ENCODE results near the gene FKBP8. TPM values are rescaled to one million over a fixed set of nuclear protein-coding genes. Genes with fewer than 3 reads are reported as not detected.

FKBP8 gene
- total RNA-seq, 2 experiments from 2014 or later: 232 to 236 TPM

GRCh38 chr19:18507021-18507726, 36.2 kb downstream of the FKBP8 start:
- Mint-ChIP-seq H3K4me1 (ENCODE audit: low read depth) (peaks cover 76% of the 10 kb centered on the region), H3K27ac (peak overlapping the region; percentile 83), H3K36me3 (no peaks in the 10 kb centered on the region), H3K9me3 (no peaks in the 10 kb centered on the region), H3K27me3 (no peaks in the 10 kb centered on the region), H3K4me3 (no peak overlapping the region)
- peak; percentile 49 for DNase-seq
- intact Hi-C loops (cut with micrococcal nuclease): loop anchor here (2.0 kb wide), 1 partner anchor 14 kb away; no protein-coding TSS in a partner anchor
- ChIA-PET POLR2A (interaction anchor here (0.8 to 2.7 kb wide), 6 partner anchors 8 to 82 kb away, joined by 3 to 10 read pairs (median 4); partner anchors contain the start of gene REX1BD), CTCF (interaction anchor here (0.7 to 11.1 kb wide), 8 partner anchors 10 to 56 kb away, joined by 3 to 91 read pairs (median 6); partner anchors contain the start of gene ELL)

GRCh38 chr19:18506101-18506930, 37.1 kb downstream of the FKBP8 start:
- H3K4me3 Mint-ChIP-seq: no peak overlapping the region
- no peaks in the 10 kb centered on the region for H3K9me3 Mint-ChIP-seq
- peak; percentile 34 for DNase-seq
- ChIA-PET POLR2A (interaction anchor here (0.8 to 2.7 kb wide), 6 partner anchors 9 to 83 kb away, joined by 3 to 10 read pairs (median 4); partner anchors contain the start of gene REX1BD), CTCF (interaction anchor here (1.1 to 11.1 kb wide), 10 partner anchors 10 to 393 kb away, joined by 3 to 91 read pairs (median 6); partner anchors contain the start of genes ELL and UBA52)
- no peaks in the 10 kb centered on the region for H3K36me3 Mint-ChIP-seq
- H3K4me1 Mint-ChIP-seq (ENCODE audit: low read depth): peaks cover 79% of the 10 kb centered on the region
- no peaks in the 10 kb centered on the region for H3K27me3 Mint-ChIP-seq
- intact Hi-C loops (cut with micrococcal nuclease): loop anchor here (2.0 kb wide), 1 partner anchor 14 kb away; no protein-coding TSS in a partner anchor
- H3K27ac Mint-ChIP-seq: peak overlapping the region; percentile 83

GRCh38 chr19:18504886-18505610, 38.3 kb downstream of the FKBP8 start:
- POLR2A ChIA-PET: interaction anchor here (1.2 to 2.7 kb wide), 4 partner anchors 8 to 35 kb away, joined by 3 to 12 read pairs (median 7); partner anchors contain the start of gene ELL
- CTCF ChIA-PET: interaction anchor here (0.6 to 11.1 kb wide), 10 partner anchors 9 to 762 kb away, joined by 3 to 91 read pairs (median 6); partner anchors contain the start of genes ELL and UBA52
- intact Hi-C loops (cut with micrococcal nuclease): no loop called here
- DNase-seq: peak; percentile 68
- Mint-ChIP-seq H3K36me3 (no peaks in the 10 kb centered on the region), H3K4me3 (no peak overlapping the region), H3K4me1 (ENCODE audit: low read depth) (peaks cover 86% of the 10 kb centered on the region), H3K27me3 (no peaks in the 10 kb centered on the region), H3K9me3 (no peaks in the 10 kb centered on the region), H3K27ac (peak overlapping the region; percentile 83)

- Mint-ChIP-seq H3K27ac (peak overlapping the region; percentile 83), H3K4me1 (ENCODE audit: low read depth) (peaks cover 87% of the 10 kb centered on the region), H3K4me3 (no peak overlapping the region), H3K27me3 (no peaks in the 10 kb centered on the region), H3K9me3 (no peaks in the 10 kb centered on the region), H3K36me3 (no peaks in the 10 kb centered on the region)
- no peak for DNase-seq
- intact Hi-C loops (cut with micrococcal nuclease): no loop called here
- ChIA-PET CTCF (interaction anchor here (0.8 to 11.1 kb wide), 7 partner anchors 8 to 85 kb away, joined by 3 to 91 read pairs (median 6); partner anchors contain the start of gene ELL), POLR2A (interaction anchor here (1.2 to 2.7 kb wide), 3 partner anchors 8 to 16 kb away, joined by 3 to 12 read pairs (median 10); partner anchors contain the start of gene ELL)
Measured at GRCh38 chr19:18503971-18504885, 39.1 kb downstream of the FKBP8 start.

GRCh38 chr19:18503337-18503970, 39.9 kb downstream of the FKBP8 start:
- peak overlapping the region; percentile 43 for H3K27ac Mint-ChIP-seq
- intact Hi-C loops (cut with micrococcal nuclease): no loop called here
- H3K4me3 Mint-ChIP-seq: no peak overlapping the region
- CTCF ChIA-PET: interaction anchor here (1.4 to 11.1 kb wide), 4 partner anchors 17 to 86 kb away, joined by 4 to 91 read pairs (median 5); partner anchors contain the start of gene ELL
- H3K9me3 Mint-ChIP-seq: no peaks in the 10 kb centered on the region
- H3K36me3 Mint-ChIP-seq: no peaks in the 10 kb centered on the region
- DNase-seq: no peak
- peaks cover 88% of the 10 kb centered on the region for H3K4me1 Mint-ChIP-seq (ENCODE audit: low read depth)
- POLR2A ChIA-PET: interaction anchor here (2.3 kb wide), 1 partner anchor 17 kb away, joined by 12 read pairs; the partner anchor contains the start of gene ELL
- H3K27me3 Mint-ChIP-seq: no peaks in the 10 kb centered on the region

- POLR2A ChIA-PET: no interaction called here
- H3K36me3 Mint-ChIP-seq: no peaks in the 10 kb centered on the region
- DNase-seq: no peak
- CTCF ChIA-PET: interaction anchor here (1.7 to 11.1 kb wide), 2 partner anchors 18 to 20 kb away, joined by 4 to 91 read pairs; partner anchors contain the start of gene ELL
- H3K27ac Mint-ChIP-seq: peak overlapping the region; percentile 43
- intact Hi-C loops (cut with micrococcal nuclease): no loop called here
- H3K9me3 Mint-ChIP-seq: no peaks in the 10 kb centered on the region
- no peak overlapping the region for H3K4me3 Mint-ChIP-seq
- peaks cover 89% of the 10 kb centered on the region for H3K4me1 Mint-ChIP-seq (ENCODE audit: low read depth)
- H3K27me3 Mint-ChIP-seq: no peaks in the 10 kb centered on the region
Measured at GRCh38 chr19:18502638-18503294, 40.6 kb downstream of the FKBP8 start.

- no peak overlapping the region for H3K4me3 Mint-ChIP-seq
- peaks cover 86% of the 10 kb centered on the region for H3K4me1 Mint-ChIP-seq (ENCODE audit: low read depth)
- ChIA-PET CTCF (interaction anchor here (1.7 to 11.1 kb wide), 2 partner anchors 19 to 20 kb away, joined by 4 to 91 read pairs; partner anchors contain the start of gene ELL), POLR2A (interaction anchor here (0.5 kb wide), 1 partner anchor 333 kb away, joined by 5 read pairs; no protein-coding TSS in a partner anchor)
- intact Hi-C loops (cut with micrococcal nuclease): no loop called here
- no peaks in the 10 kb centered on the region for H3K36me3 Mint-ChIP-seq
- no peak overlapping the region for H3K27ac Mint-ChIP-seq
- no peaks in the 10 kb centered on the region for H3K9me3 Mint-ChIP-seq
- H3K27me3 Mint-ChIP-seq: no peaks in the 10 kb centered on the region
- no peak for DNase-seq
Measured at GRCh38 chr19:18502246-18502637, 41.1 kb downstream of the FKBP8 start.

- intact Hi-C loops (cut with micrococcal nuclease): no loop called here
- H3K36me3 Mint-ChIP-seq: no peaks in the 10 kb centered on the region
- peaks cover 86% of the 10 kb centered on the region for H3K4me1 Mint-ChIP-seq (ENCODE audit: low read depth)
- DNase-seq: no peak
- ChIA-PET CTCF (no interaction called here), POLR2A (interaction anchor here (0.5 kb wide), 1 partner anchor 333 kb away, joined by 5 read pairs; no protein-coding TSS in a partner anchor)
- no peaks in the 10 kb centered on the region for H3K27me3 Mint-ChIP-seq
- no peak overlapping the region for H3K4me3 Mint-ChIP-seq
- no peaks in the 10 kb centered on the region for H3K9me3 Mint-ChIP-seq
- no peak overlapping the region for H3K27ac Mint-ChIP-seq
Measured at GRCh38 chr19:18501832-18502231, 41.5 kb downstream of the FKBP8 start.

GRCh38 chr19:18501351-18501750, 42.0 kb downstream of the FKBP8 start:
- POLR2A ChIA-PET: no interaction called here
- intact Hi-C loops (cut with micrococcal nuclease): no loop called here
- CTCF ChIA-PET: no interaction called here
- DNase-seq: no peak
- H3K36me3 Mint-ChIP-seq: no peaks in the 10 kb centered on the region
- H3K4me1 Mint-ChIP-seq (ENCODE audit: low read depth): peaks cover 86% of the 10 kb centered on the region
- H3K27ac Mint-ChIP-seq: no peak overlapping the region
- H3K9me3 Mint-ChIP-seq: no peaks in the 10 kb centered on the region
- no peaks in the 10 kb centered on the region for H3K27me3 Mint-ChIP-seq
- no peak overlapping the region for H3K4me3 Mint-ChIP-seq

- ChIA-PET CTCF (interaction anchor here (1.3 kb wide), 2 partner anchors 19 to 38 kb away, joined by 5 to 6 read pairs; no protein-coding TSS in a partner anchor), POLR2A (no interaction called here)
- H3K36me3 Mint-ChIP-seq: no peaks in the 10 kb centered on the region
- no peak for DNase-seq
- intact Hi-C loops (cut with micrococcal nuclease): no loop called here
- H3K4me1 Mint-ChIP-seq (ENCODE audit: low read depth): peaks cover 86% of the 10 kb centered on the region
- H3K4me3 Mint-ChIP-seq: no peak overlapping the region
- no peaks in the 10 kb centered on the region for H3K27me3 Mint-ChIP-seq
- no peak overlapping the region for H3K27ac Mint-ChIP-seq
- no peaks in the 10 kb centered on the region for H3K9me3 Mint-ChIP-seq
Measured at GRCh38 chr19:18500799-18501198, 42.6 kb downstream of the FKBP8 start.
